Skeletal muscle satellite cell (primary cell): Measurements from ENCODE around the gene SPATA6L. TPM values are rescaled to one million over a fixed set of nuclear protein-coding genes. Genes with fewer than 3 reads are reported as not detected.

ENCODE experiments used
- H3K27me3 ChIP-seq: 2 replicates; pipeline ENCODE4 v1.7.0; 2013; ENCODE audit warnings: low read length; ENCODE audit not compliant: control insufficient read depth, insufficient read depth
- H3K36me3 ChIP-seq: 2 replicates; pipeline ENCODE4 v1.7.0; 2013; ENCODE audit warnings: mild to moderate bottlenecking, control low read depth, low read length; ENCODE audit not compliant: insufficient read depth
- H3K4me1 ChIP-seq: 2 replicates; pipeline ENCODE4 v1.7.0; 2013; ENCODE audit warnings: low read length; ENCODE audit not compliant: control insufficient read depth, insufficient read depth
- H3K4me2 ChIP-seq: 2 replicates; pipeline ENCODE4 v1.7.0; 2013; ENCODE audit warnings: mild to moderate bottlenecking, low read length
- H3K4me3 ChIP-seq: 2 replicates; pipeline ENCODE4 v1.7.0; 2013; ENCODE audit warnings: low read length
- H3K9ac ChIP-seq: 2 replicates; pipeline ENCODE4 v1.7.0; 2013; ENCODE audit warnings: mild to moderate bottlenecking, low read depth, low read length, moderate library complexity
- H3K9me3 ChIP-seq: replicated peaks from 2 replicates; pipeline ENCODE4 v1.7.0; 2013; ENCODE audit warnings: mild to moderate bottlenecking, control low read depth, low read length
- total RNA-seq: library from RNA; depleted of rRNA; stranded (reverse); fragments of >200 nt; gene quantifications from 2 replicates; pipeline ENCODE4 v1.2.3, GENCODE V29; 2012; rRNA removed

SPATA6L gene
- 0.25 and 0.66 TPM in 2 replicates for total RNA-seq

GRCh38 chr9:4666042-4666699 lies at the start of gene SPATA6L:
Gene SPATA6L (minus strand): TSS chr9:4666480. CDS start chr9:4666250, 230 bp downstream.
- peak within 1 kb of the TSS; percentile 93 for H3K4me2 ChIP-seq
- H3K36me3 ChIP-seq = no peaks in the 10 kb centered on the region
- H3K9ac ChIP-seq = peak within 1 kb of the TSS; percentile 59
- no peaks in the 10 kb centered on the region for H3K9me3 ChIP-seq
- peaks cover 35% of the 10 kb centered on the region for H3K4me1 ChIP-seq
- H3K27me3 ChIP-seq = no peaks in the 10 kb centered on the region
- H3K4me3 ChIP-seq = peak within 1 kb of the TSS; percentile 74

GRCh38 chr9:4714266-4715016 lies 48.2 kb upstream of the SPATA6L start:
- Histone ChIP-seq H3K9me3 (no peaks in the 10 kb centered on the region), H3K9ac (no peak overlapping the region), H3K4me1 (no peaks in the 10 kb centered on the region), H3K36me3 (peaks cover 31% of the 10 kb centered on the region), H3K27me3 (no peaks in the 10 kb centered on the region), H3K4me3 (no peak overlapping the region), H3K4me2 (no peak overlapping the region)

DNA sequence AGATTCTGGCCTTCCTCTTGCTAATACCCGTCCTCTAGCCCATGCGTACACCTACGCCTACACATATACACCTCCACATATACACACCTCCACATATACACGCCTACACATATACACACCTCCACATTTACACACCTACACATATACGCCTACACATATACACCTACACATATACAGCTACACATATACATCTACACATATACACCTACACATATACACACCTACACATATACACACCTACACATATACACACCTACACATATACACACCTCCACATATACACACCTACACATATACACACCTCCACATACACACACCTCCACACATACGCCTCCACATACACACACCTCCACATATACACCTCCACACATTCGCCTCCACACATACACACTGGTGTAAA lies 47.6 kb upstream of the SPATA6L start:
- Histone ChIP-seq H3K9ac (no peak overlapping the region), H3K36me3 (peaks cover 35% of the 10 kb centered on the region), H3K4me3 (no peak overlapping the region), H3K9me3 (no peaks in the 10 kb centered on the region), H3K4me1 (no peaks in the 10 kb centered on the region), H3K4me2 (no peak overlapping the region), H3K27me3 (no peaks in the 10 kb centered on the region)

GRCh38 chr9:4709380-4709779 lies 43.1 kb upstream of the SPATA6L start:
- Histone ChIP-seq H3K9ac (no peak overlapping the region), H3K36me3 (peaks cover 25% of the 10 kb centered on the region), H3K9me3 (no peaks in the 10 kb centered on the region), H3K4me2 (no peak overlapping the region), H3K27me3 (no peaks in the 10 kb centered on the region), H3K4me3 (no peak overlapping the region), H3K4me1 (no peaks in the 10 kb centered on the region)

GRCh38 chr9:4706971-4707622 lies 40.8 kb upstream of the SPATA6L start:
- H3K9ac ChIP-seq = no peak overlapping the region
- no peaks in the 10 kb centered on the region for H3K9me3 ChIP-seq
- no peak overlapping the region for H3K4me2 ChIP-seq
- H3K4me1 ChIP-seq = no peaks in the 10 kb centered on the region
- H3K36me3 ChIP-seq = peaks cover 31% of the 10 kb centered on the region
- H3K27me3 ChIP-seq = no peaks in the 10 kb centered on the region
- H3K4me3 ChIP-seq = no peak overlapping the region

GRCh38 chr9:4706021-4706420 lies 39.7 kb upstream of the SPATA6L start:
- no peak overlapping the region for H3K4me3 ChIP-seq
- H3K4me1 ChIP-seq = no peaks in the 10 kb centered on the region
- H3K36me3 ChIP-seq = peaks cover 36% of the 10 kb centered on the region
- H3K4me2 ChIP-seq = no peak overlapping the region
- no peaks in the 10 kb centered on the region for H3K9me3 ChIP-seq
- H3K27me3 ChIP-seq = no peaks in the 10 kb centered on the region
- no peak overlapping the region for H3K9ac ChIP-seq

DNA sequence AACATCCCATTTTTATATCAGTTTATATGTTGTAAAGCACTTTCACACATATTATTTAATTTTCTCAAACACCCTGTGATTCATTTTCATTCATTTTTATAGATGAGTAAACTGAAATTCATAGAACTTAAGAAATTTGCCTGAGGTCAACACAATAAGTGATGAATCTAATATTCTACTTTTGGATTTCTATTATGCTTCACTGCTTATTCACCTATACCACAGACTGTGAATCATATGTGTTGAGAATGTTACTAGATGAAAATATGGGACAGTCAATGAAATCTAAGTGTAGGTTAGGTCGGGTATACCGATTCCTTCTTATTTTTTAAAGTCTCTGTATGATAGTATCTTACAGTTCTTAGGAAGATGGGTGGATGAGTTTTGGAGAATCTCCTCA lies 37.8 kb upstream of the SPATA6L start:
- H3K4me2 ChIP-seq = no peak overlapping the region
- no peak overlapping the region for H3K9ac ChIP-seq
- no peaks in the 10 kb centered on the region for H3K4me1 ChIP-seq
- H3K4me3 ChIP-seq = no peak overlapping the region
- H3K9me3 ChIP-seq = no peaks in the 10 kb centered on the region
- H3K27me3 ChIP-seq = no peaks in the 10 kb centered on the region
- H3K36me3 ChIP-seq = peaks cover 43% of the 10 kb centered on the region

DNA sequence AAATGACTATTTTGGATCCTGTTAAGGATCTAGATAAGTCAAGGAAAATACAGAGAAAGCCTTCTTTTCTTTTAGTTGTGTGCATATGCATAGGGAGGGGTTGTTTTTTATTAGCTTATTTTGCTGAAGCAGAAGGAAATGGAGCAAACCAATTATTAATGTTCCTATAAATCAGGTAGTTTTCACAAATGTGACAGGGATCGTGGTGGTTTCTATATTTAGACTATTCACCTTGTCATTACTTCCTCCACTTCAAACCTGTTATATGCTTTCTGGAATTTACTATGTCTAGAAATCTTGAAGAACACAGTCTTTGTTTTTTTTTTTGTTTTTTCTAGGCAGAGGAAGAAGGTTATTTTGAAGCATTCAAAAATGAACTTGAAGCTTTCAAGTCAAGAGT lies 35.2 kb upstream of the SPATA6L start:
- Histone ChIP-seq H3K9me3 (no peaks in the 10 kb centered on the region), H3K27me3 (no peaks in the 10 kb centered on the region), H3K4me2 (no peak overlapping the region), H3K9ac (no peak overlapping the region), H3K4me1 (no peaks in the 10 kb centered on the region), H3K36me3 (peaks cover 53% of the 10 kb centered on the region), H3K4me3 (no peak overlapping the region)

DNA sequence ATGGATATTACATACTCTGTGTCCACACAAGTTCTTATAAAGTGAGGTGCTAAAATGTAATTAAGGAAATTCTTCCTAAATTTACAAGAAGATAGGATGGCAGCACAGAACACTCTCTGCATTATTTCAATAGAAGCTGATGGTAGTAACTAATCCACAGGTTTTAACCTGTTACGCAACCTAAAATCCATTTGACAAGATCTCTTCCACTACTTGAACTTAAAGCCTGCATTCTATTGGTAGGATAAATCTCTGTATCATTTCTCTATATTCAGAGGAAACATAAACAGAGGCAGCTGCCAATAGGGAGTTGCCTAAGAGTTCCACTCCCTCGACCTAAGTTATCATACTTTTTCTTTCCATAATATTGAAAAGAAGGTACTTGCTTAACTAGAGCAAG lies 34.7 kb upstream of the SPATA6L start:
- Histone ChIP-seq H3K9me3 (no peaks in the 10 kb centered on the region), H3K4me1 (peaks cover 5% of the 10 kb centered on the region), H3K4me3 (no peak overlapping the region), H3K4me2 (no peak overlapping the region), H3K9ac (no peak overlapping the region), H3K27me3 (no peaks in the 10 kb centered on the region), H3K36me3 (peaks cover 50% of the 10 kb centered on the region)

GRCh38 chr9:4700091-4700490 lies 33.8 kb upstream of the SPATA6L start:
- H3K4me2 ChIP-seq = no peak overlapping the region
- H3K4me1 ChIP-seq = peaks cover 6% of the 10 kb centered on the region
- H3K9ac ChIP-seq = no peak overlapping the region
- peaks cover 47% of the 10 kb centered on the region for H3K36me3 ChIP-seq
- no peak overlapping the region for H3K4me3 ChIP-seq
- H3K27me3 ChIP-seq = no peaks in the 10 kb centered on the region
- no peaks in the 10 kb centered on the region for H3K9me3 ChIP-seq

DNA sequence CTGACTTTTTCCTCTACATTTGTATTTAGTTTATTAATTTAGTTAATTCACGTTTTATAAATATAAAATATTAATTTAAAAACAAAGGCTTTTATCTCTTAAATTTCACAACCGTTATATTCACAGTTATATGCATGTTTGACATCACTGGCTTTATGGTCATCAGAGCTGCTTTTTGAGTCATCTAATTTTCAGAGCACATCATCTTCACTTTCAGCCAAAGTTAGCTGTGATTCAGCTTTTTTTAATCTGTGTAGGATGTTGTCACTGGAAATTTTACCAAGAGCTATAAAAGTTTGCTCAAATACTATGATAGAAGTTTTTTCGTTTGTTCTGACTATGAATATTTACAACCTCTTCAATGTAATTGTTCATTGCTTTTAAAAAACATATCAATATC lies 25.5 kb upstream of the SPATA6L start:
- H3K36me3 ChIP-seq = peaks cover 28% of the 10 kb centered on the region

More for the DNA sequence above, 25.5 kb upstream of the SPATA6L start:
- Histone ChIP-seq H3K9me3 (no peaks in the 10 kb centered on the region), H3K4me1 (peaks cover 29% of the 10 kb centered on the region), H3K9ac (no peak overlapping the region), H3K4me3 (no peak overlapping the region), H3K4me2 (no peak overlapping the region), H3K27me3 (no peaks in the 10 kb centered on the region)
